ENCODE measurements around the gene FAM135A. TPM values are rescaled to one million over a fixed set of nuclear protein-coding genes. Genes with fewer than 3 reads are reported as not detected.
A peak's percentile ranks its signal among the peaks of the same experiment; 100 is the strongest.

FAM135A gene
- total RNA-seq (2014; rRNA removed; shearing (Covaris generic)) = 25.9 and 53.4 TPM in 2 replicates

DNA sequence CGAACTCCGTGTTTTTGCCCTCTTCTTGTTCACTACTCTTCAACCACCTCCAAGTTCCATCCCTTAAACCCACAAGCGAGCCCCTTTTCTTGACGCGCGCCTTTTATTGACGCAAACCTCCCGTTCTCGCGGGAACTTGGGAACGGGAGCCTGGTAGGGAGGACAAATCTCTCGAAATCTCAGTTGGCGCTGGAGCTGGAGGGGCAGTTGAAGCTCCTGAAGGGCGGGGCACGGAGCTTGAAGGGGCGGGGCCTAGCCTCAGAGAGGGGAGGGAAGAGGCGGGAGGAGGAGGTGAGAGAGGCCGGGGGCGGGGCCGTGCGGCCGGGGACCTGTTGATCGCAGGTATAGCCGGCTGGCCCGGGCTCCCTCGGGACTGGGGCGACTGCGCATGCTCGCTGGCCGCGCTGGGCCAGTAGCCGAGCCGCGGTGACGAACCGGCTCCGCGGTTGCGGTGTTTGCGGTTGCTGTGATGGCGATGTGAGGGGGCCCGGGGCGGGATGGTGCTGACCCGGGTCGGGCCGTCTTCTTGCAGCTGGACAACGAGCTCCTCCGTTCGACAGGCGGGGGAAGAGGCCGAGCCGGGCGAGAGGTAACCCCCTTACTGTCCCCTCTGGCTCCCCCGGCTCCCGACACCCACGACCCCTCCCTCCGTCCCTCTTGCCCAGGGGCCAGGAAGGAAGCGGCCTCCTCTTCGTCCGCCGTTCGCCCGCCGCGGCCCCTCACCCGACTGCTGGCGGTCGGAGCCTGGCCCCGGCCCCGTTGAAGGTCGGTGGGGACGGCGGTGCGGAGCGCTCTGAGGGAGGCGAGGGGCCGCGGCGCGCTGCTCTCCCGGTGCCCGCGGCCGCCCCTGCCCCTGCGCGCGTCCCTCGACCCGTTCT, at the start of gene FAM135A:
Gene FAM135A (plus strand): TSS at position 395 of the 878 bp plus-strand sequence. CDS start 14,835 bp downstream, outside the sequence.
- DNase-seq (ENCODE audit: low spot score) = peak; percentile 100
- in situ Hi-C loops (cut with HindIII; ENCODE audit: low sequenced_read_pairs) = no loop called here

DNA sequence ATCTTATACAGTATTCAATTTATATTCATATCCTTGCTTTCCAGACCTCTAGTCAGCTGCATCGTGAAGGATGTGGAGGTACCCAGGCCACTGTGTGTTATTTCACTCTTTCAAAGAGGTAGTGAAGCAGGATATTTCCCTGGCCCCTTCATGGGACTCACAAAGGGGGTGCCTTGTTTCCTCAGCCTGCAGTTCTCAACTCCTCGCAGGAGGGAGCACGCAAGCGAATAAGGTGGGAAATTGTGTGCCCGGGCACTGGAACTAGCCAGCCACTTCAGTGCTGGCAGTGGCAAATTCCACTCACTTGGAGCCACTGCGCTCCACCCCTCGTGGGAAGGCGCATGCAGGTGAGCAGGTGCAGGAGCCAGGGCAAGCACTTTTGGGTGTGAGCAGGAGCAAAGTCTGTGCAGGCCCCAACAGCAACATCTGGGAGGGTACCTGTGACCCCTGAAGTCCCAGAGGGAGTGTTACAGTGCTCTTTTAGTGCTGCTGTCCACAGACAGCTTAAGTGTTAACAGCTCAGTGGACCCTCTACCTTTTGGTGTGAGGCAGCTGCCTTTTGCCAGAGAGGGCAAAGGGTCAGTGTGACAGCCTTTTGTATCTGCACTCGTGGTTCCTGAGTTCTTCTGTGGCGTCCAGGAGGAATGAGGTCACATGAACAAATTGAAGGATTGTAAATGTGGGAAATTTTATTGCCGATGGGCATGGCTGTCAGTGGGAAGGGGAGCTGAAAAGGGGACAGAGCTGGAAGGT, 49.4 kb upstream of the FAM135A start:
- DNase-seq (ENCODE audit: low spot score) = no peak
- in situ Hi-C loops (cut with HindIII; ENCODE audit: low sequenced_read_pairs) = no loop called here

DNA sequence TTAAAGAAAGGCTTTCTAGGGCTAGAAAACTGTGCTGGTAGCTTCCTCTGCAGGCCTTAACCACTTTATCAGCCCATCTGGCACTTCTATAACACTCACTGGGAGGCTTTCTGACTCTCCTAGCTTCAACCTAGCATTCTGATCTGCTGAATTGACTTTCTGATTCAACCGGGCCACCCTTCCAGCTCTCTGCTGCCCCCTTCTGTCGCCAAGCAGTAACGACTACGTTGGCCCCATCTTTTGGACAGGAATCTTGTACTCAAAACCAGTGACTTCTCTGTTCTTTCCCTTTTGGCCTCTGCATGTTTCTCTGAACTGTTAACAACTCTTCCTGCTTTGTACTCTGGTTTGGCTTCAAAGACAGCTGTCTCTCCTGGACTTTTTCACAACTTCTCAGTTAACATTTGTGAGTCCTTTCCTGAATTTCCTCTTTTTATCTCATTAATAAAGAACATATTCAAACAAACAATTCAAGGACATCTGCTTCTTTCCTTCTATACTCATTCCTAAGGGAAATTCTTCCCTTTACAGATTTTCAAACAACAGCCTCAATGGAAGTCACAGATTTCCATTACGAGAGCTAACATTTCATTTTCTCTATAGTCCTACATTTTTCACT, 43.9 kb upstream of the FAM135A start:
- in situ Hi-C loops (cut with HindIII; ENCODE audit: low sequenced_read_pairs) = no loop called here
- peak; percentile 62 for DNase-seq (ENCODE audit: low spot score)

DNA sequence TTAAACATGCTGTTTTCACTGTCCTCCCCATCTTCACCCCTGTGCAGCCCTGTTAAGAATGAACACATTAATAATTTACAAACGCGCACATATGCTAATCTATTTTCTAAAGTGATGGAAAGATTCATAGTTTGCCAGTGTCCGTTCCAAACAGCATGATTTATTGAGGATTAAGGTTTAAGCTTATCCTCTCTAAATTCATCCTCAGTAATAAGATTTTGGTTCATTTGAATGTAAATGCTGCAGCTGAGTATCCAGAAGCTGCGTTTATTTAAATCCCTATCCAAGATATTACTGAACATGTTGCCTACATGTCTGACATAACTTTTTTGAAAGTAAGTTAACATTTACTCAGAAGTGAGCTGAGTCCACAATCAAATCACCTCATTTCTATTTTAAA, 42.8 kb upstream of the FAM135A start:
- in situ Hi-C loops (cut with HindIII; ENCODE audit: low sequenced_read_pairs) = no loop called here
- DNase-seq (ENCODE audit: low spot score) = no peak

DNA sequence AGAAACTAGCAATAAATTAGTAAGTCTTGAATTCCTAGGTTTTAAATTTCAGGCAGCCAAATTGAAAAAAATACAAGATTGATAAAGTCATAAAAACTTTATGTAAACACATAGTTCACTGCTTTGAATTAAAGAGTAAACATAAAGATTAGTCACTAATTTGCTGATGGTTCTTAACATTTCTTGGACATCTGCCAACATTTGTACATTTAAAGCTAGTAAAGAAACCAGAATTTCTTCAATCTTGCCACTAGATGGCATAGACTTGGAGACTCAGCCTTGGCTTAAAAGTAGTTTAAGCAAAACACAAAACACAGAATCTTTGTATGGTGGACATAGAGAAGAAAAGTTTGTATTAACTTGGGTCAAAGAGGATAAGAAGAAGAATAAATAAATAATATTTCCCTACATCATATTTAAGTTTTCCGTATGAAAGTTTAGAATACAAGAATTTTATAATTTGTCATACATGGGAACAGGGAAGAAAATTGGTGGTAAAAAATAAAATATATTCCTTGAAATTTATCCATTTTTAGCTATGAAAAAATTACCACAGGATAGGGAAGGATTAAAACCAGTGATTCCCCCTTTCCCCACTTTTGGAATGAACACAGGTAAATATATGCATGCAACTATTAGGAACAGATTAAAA, 41.7 kb upstream of the FAM135A start:
- in situ Hi-C loops (cut with HindIII; ENCODE audit: low sequenced_read_pairs) = no loop called here
- peak; percentile 56 for DNase-seq (ENCODE audit: low spot score)

DNA sequence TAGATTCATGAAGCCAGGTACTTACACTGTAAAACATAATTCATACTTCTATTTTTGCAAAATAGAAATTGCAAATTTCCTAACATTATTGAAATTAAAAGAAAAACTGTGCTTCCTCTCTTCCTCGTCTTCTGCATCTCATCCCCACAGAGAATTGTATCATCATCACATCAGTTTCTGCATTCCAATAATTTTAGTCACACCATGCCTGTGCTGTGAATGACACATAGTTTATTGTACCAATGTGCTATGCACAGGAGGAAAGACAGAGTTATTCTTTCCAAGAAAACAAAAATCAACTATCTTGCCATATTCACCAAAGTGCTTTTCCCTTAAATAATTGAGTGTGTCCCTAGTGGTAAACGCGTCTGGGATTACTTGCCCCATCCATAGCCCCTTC, 38.1 kb upstream of the FAM135A start:
- in situ Hi-C loops (cut with HindIII; ENCODE audit: low sequenced_read_pairs) = no loop called here
- DNase-seq (ENCODE audit: low spot score) = no peak

DNA sequence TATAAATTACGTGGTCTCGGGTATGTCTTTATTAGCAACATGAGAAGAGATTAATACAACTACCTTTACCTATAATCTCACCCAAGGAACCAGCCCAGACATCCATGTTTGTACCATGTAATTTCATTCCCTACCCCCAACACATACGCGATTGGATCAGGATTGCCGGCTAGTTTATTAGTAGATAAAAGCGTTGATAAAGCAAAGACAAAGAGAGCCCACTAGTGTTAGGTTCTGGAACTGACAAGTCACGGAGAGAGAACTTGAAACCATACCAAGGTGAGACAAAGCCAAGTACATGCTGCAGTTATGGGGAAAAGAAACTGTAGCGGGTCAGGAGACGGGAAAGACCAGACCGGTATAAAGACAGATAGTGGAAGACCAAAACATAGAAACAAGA, 37.4 kb upstream of the FAM135A start:
- in situ Hi-C loops (cut with HindIII; ENCODE audit: low sequenced_read_pairs) = no loop called here
- no peak for DNase-seq (ENCODE audit: low spot score)

DNA sequence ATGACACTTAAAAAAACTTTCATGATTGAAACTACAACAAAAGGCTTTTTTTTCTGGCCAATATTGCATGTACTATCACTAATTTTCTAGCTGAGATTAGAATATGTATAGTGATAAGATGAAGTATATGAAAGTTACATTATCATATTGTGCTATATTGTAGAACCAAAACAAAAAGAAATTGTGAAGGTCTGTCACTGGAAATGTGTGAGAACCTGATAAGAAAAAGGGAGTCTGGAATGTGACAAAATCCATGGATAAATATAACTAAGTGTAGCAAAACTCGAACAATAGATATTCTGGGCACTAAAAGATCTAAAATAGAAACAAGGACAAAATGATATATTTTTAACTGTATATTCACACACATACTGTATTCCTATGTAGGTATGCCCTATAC, 36.7 kb upstream of the FAM135A start:
- no peak for DNase-seq (ENCODE audit: low spot score)
- in situ Hi-C loops (cut with HindIII; ENCODE audit: low sequenced_read_pairs) = no loop called here

DNA sequence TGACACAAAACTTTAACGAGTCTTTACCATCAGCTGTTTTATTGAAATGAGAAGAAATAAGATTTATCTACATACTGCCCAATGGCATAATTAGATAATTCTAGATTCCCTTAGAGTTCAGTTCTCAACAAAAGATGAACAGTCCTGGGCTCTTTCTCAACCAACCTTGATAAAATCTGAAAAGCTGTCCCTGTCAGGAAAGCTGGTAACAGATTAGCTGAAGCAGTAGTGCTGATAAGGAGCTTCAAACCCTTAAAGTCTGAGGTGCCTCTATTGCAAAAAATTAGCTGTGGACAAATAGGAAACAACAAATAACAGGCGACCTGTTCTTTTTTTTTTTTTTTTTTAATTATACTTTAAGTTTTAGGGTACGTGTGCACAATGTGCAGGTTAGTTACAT, 35.9 kb upstream of the FAM135A start:
- no peak for DNase-seq (ENCODE audit: low spot score)
- in situ Hi-C loops (cut with HindIII; ENCODE audit: low sequenced_read_pairs) = no loop called here

DNA sequence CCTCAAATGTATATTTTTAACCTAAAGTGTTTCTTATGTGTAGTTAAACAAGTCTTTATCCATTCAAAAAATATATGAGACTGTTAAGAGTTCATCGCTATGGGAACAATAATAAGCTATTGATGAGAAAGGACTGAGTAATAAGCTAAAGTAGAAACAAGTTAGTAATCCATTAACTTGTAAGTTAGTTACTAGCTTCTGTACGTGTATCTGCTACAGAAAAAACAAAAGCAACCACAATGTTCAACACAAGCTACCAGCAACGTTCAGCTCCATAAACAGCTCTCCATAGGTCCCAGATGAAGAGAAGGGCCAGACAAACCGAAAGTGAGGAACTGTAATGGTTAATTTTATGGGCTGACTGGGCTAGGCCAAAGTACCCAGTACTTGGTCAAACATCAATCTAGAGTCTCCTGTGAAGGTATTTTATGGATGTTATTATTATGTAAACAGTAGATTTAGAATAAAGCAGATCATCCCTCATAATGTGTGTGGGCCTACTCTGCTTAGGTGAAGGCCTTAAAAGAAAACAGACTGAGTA, 33.8 kb upstream of the FAM135A start:
- in situ Hi-C loops (cut with HindIII; ENCODE audit: low sequenced_read_pairs) = no loop called here
- no peak for DNase-seq (ENCODE audit: low spot score)

DNA sequence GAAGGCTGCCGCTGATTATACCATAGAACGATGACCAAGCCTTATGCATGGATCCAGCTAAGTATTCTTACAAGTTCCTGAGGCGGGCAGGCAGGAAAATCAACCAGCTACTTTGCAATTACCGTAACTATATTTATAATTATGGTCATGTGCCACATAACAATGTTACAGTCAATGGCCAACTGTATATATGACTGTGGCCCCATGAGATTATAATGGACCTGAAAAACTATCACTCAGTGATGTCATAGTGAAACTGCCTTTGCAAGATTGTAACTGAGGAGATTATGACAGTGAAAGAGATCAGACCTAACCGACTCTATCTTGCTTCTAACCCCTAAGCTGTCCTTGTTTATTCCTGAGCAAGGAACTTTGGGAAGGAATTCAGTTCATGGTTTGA, 33.1 kb upstream of the FAM135A start:
- DNase-seq (ENCODE audit: low spot score) = no peak
- in situ Hi-C loops (cut with HindIII; ENCODE audit: low sequenced_read_pairs) = no loop called here

DNA sequence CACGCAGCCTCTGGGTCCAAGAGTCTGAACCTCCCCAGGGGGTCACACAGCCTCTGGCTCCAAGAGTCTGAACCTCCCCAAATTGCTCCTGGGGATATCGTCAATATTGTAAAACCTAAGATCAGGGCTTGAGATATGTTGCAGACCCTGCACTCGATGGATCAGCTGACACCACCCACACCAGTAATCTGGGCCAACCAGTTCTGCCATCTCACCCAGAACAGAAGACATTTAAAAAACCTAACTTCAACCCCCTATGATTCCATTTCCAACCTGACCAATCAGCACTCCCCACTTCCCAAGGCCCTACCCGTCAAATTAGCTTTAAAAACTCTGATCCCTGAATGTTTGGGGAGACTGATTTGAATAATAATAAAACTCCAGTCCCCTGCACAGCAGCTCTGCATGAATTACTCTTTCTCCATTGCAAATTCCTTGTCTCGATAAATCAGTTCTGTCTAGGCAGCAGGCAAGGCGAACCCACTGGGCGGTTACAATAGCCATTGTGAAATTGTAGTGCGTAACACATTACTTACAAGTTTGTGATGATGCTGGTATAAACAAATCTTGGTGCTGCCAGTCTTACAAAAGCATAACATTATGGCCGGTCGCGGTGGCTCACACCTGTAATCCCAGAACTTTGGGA, 32.4 kb upstream of the FAM135A start:
- in situ Hi-C loops (cut with HindIII; ENCODE audit: low sequenced_read_pairs) = no loop called here
- DNase-seq (ENCODE audit: low spot score) = no peak

DNA sequence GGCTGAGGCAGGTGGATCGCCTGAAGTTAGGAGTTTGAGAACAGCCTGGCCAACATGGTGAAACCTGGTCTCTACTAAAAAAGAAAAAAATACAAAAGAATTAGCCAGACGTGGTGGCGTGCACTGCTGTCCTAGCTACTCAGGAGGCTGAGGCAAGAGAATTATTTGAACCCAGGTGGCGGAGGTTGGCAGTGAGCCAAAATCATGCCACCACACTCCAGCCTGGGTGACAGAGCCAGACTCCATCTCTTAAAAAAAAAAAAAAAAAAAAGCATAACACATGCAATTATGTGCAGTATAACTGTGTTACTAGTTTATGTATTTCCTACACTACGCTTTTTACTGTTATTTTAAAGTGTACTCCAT, 31.9 kb upstream of the FAM135A start:
- in situ Hi-C loops (cut with HindIII; ENCODE audit: low sequenced_read_pairs) = no loop called here
- no peak for DNase-seq (ENCODE audit: low spot score)

DNA sequence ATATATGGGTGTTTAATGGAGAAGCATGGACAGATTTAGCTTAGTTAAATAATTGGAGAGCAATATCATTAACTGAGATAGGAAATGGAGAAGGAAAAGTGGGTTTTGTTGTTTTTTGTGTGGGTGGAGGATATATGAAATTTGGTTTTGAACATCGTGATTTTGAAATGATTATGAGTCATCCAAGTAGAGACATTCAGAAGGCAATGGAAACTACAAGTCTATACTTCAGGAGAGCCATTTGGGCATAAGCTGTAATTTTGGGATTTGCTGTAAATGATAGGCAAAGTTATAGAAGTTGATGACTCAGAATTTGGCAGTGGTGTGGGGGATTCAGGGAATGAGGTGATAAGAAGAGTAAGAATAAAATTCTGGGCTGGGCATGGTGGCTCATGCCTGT, 27.4 kb upstream of the FAM135A start:
- in situ Hi-C loops (cut with HindIII; ENCODE audit: low sequenced_read_pairs) = no loop called here
- DNase-seq (ENCODE audit: low spot score) = no peak

DNA sequence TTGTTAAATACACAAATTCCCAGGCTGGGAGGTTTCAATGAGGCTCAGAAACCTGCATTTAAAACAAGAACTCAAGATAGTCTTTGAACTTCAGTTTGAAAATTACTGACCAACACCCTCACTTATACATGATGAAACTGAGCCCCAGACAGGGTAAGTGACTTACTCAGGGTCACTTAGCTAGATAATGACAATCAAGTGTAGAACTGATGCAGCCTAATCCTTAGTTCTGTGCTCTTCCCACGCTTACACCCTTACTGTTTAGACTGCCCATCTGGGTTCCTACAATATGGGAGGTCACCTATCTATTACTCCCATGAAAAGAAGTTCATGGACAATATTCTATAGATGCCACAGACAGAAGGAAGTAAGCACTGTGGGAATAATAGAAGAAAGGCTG, 24.5 kb upstream of the FAM135A start:
- no peak for DNase-seq (ENCODE audit: low spot score)
- in situ Hi-C loops (cut with HindIII; ENCODE audit: low sequenced_read_pairs) = no loop called here

DNA sequence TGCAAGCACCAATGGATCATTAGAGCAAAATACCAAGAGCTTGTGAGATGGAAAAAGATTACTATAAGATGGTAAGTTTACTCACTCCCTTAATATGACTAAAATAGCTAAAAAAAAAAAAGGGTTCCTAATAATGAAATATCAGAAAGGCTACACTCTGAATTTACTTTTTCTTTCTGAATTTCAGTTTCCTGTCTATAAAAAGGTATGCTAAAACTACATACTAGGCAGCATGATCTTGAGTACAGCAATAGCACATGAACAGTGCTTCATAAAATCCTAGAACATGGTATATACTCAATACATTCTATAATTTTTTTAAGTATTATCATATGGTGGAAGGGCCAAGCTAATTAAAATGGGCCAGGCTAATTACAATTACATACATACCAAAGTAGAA, 24.0 kb upstream of the FAM135A start:
- in situ Hi-C loops (cut with HindIII; ENCODE audit: low sequenced_read_pairs) = no loop called here

DNA sequence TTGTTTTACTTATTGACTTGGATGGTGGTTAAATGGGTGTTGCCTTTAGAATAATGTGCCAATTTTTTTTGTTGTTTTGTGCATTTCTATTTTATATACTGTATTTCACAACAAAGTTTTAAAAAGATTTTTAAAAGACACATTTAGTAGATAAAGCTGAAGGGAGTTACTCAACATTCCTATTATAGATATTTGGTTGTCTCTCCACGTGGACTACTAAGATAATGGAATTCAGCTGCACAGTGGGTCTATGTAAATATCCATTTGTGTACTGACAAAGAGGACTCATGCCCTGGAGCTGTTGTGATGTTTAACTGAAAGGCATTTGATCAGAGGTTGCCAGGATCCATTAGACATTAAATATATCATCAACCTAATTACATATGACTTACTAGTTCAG, 23.2 kb upstream of the FAM135A start:
- DNase-seq (ENCODE audit: low spot score) = no peak
- in situ Hi-C loops (cut with HindIII; ENCODE audit: low sequenced_read_pairs) = no loop called here

More for the DNA sequence above, 24.0 kb upstream of the FAM135A start:
- no peak for DNase-seq (ENCODE audit: low spot score)

DNA sequence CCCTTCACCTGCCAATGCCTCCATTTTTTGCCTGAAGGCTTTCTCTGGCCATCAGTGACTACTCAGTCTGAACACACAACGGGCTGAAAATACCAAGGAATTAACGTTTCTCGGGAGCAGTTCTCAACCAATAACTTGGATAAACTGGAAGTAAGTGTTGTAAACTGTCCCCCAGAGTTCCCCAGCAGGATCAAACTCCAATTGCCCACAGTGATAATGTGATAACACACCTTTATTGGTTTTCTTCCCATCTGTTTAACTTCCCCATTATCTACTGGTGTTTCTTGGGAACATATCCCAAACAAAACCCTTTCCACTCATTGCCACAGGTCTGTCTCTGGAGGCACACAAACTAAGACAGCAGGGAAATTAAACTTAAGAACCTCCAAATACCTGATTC, 21.8 kb upstream of the FAM135A start:
- in situ Hi-C loops (cut with HindIII; ENCODE audit: low sequenced_read_pairs) = no loop called here
- DNase-seq (ENCODE audit: low spot score) = no peak

All from G401 (cell line).